Liver (tissue), 9 donors: Measurements from ENCODE around the gene NAPEPLD. TPM values are rescaled to one million over a fixed set of nuclear protein-coding genes. Genes with fewer than 3 reads are reported as not detected.

Experiments used
- DNase-seq: peaks from one replicate; pipeline ENCODE4 v3.0.0-alpha.2; 2017; ENCODE audit warnings: low spot score
- H3K27ac ChIP-seq, 2 donors: one replicate each; pipeline ENCODE4 v1.7.0; 2013; ENCODE audit warnings: inconsistent platforms in 2 of 2, low read length in 2 of 2, control low read depth in 1 of 2, low read depth in 1 of 2, mild to moderate bottlenecking in 1 of 2
- H3K27me3 ChIP-seq, 4 donors: one replicate each; pipeline versions ENCODE4 v1.6.1 to v1.7.0; 2013; ENCODE audit warnings: low read length in 3 of 4, inconsistent platforms in 1 of 4, mild to moderate bottlenecking in 1 of 4, moderate library complexity in 1 of 4; ENCODE audit not compliant: control insufficient read depth in 4 of 4, insufficient read depth in 4 of 4
- H3K36me3 ChIP-seq, 4 donors: one replicate each; pipeline versions ENCODE4 v1.6.1 to v1.7.0; 2013; ENCODE audit warnings: low read length in 3 of 4, mild to moderate bottlenecking in 3 of 4, low read depth in 1 of 4, moderate library complexity in 1 of 4; ENCODE audit not compliant: control insufficient read depth in 4 of 4, insufficient read depth in 3 of 4
- H3K4me1 ChIP-seq, 4 donors: one replicate each; pipeline versions ENCODE4 v1.6.1 to v1.7.0; 2013; ENCODE audit warnings: low read length in 3 of 4, mild to moderate bottlenecking in 3 of 4, moderate library complexity in 1 of 4; ENCODE audit not compliant: control insufficient read depth in 4 of 4, insufficient read depth in 4 of 4
- H3K4me3 ChIP-seq, 3 donors: one replicate each; pipeline versions ENCODE4 v1.6.1 to v1.7.0; 2013; ENCODE audit warnings: low read length in 3 of 3, control low read depth in 1 of 3, low read depth in 1 of 3, mild to moderate bottlenecking in 1 of 3
- H3K9ac ChIP-seq, 2 donors: one replicate each; pipeline ENCODE4 v1.7.0; 2013; ENCODE audit warnings: low read length in 2 of 2, mild to moderate bottlenecking in 2 of 2, moderate library complexity in 2 of 2, control low read depth in 1 of 2, low read depth in 1 of 2
- H3K9me3 ChIP-seq, 4 donors: one replicate each; pipeline versions ENCODE4 v1.6.1 to v1.7.0; 2013; ENCODE audit warnings: low read length in 3 of 4; ENCODE audit not compliant: control insufficient read depth in 4 of 4
- ATF3 ChIP-seq: IDR thresholded peaks from 2 replicates; pipeline ENCODE4 v1.6.1; 2016; ENCODE audit warnings: antibody characterized with exemption
- EGR1 ChIP-seq, 2 donors: IDR thresholded peaks; 2 replicates each; pipeline ENCODE4 v1.6.1; 2016 to 2018; ENCODE audit warnings: antibody characterized with exemption in 2 of 2, low read depth in 2 of 2
- FOXA1 ChIP-seq: IDR thresholded peaks from 2 replicates; pipeline ENCODE4 v1.6.1; 2016; ENCODE audit warnings: antibody characterized with exemption
- FOXA2 ChIP-seq: IDR thresholded peaks from 2 replicates; pipeline ENCODE4 v1.6.1; 2016; ENCODE audit warnings: antibody characterized with exemption
- GABPA ChIP-seq, 2 donors: IDR thresholded peaks in 1 of 2; conservative IDR thresholded peaks in 1 of 2; 2 replicates each; pipeline ENCODE4 v1.6.1; 2016; ENCODE audit warnings: antibody characterized with exemption in 2 of 2, mild to moderate bottlenecking in 1 of 2, moderate library complexity in 1 of 2
- HNF4A ChIP-seq, 2 donors: conservative IDR thresholded peaks; 2 replicates each; pipeline ENCODE4 v1.6.1; 2016; ENCODE audit warnings: antibody characterized with exemption in 2 of 2, mild to moderate bottlenecking in 2 of 2
- HNF4G ChIP-seq: IDR thresholded peaks from 2 replicates; pipeline ENCODE4 v1.6.1; 2016; ENCODE audit warnings: antibody characterized with exemption
- NR2F2 ChIP-seq: IDR thresholded peaks from 2 replicates; pipeline ENCODE4 v1.6.1; 2016; ENCODE audit warnings: antibody characterized with exemption
- RAD21 ChIP-seq, 2 donors: IDR thresholded peaks; 2 replicates each; pipeline ENCODE4 v1.6.1; 2016; ENCODE audit warnings: antibody characterized with exemption in 2 of 2, mild to moderate bottlenecking in 2 of 2
- REST ChIP-seq: IDR thresholded peaks from 2 replicates; pipeline ENCODE4 v1.6.1; 2016; ENCODE audit warnings: antibody characterized with exemption, mild to moderate bottlenecking
- RXRA ChIP-seq, 2 donors: IDR thresholded peaks; 2 replicates each; pipeline ENCODE4 v1.6.1; 2017 to 2018; ENCODE audit warnings: antibody characterized with exemption in 2 of 2, mild to moderate bottlenecking in 1 of 2
- SP1 ChIP-seq: IDR thresholded peaks from 2 replicates; pipeline ENCODE4 v1.6.1; 2018; ENCODE audit warnings: antibody characterized with exemption, mild to moderate bottlenecking
- TAF1 ChIP-seq: conservative IDR thresholded peaks from 2 replicates; pipeline ENCODE4 v1.6.1; 2016; ENCODE audit warnings: antibody characterized with exemption, mild to moderate bottlenecking
- YY1 ChIP-seq: IDR thresholded peaks from 2 replicates; pipeline ENCODE4 v1.6.1; 2016; ENCODE audit warnings: antibody characterized with exemption, mild to moderate bottlenecking
- WGBS: extraction: QIAGEN DNeasy Blood & Tissue Kit; methylation state at CpG from one replicate; pipeline ENCODE4 v1.1.7; 2013; 5-methylcytosine and 5-hydroxymethylcytosine counted together
- polyA plus RNA-seq, 2 donors: library from polyadenylated mRNA; stranded (reverse) in 1 of 2; unstranded in 1 of 2; fragments of 200-250 nt in 1 of 2; fragments of >200 nt in 1 of 2; fragmentation: Nextera tagmentation in 1 of 2; extraction: Ambion mirVana in 1 of 2; gene quantifications; one replicate each; pipeline versions ENCODE4 v1.2.1 to v1.2.3, GENCODE V29; 2013 to 2015
- total RNA-seq, 2 donors: library from RNA; depleted of rRNA; stranded (reverse); fragments of >200 nt; gene quantifications; one replicate each; pipeline ENCODE4 v1.2.3, GENCODE V29; 2014
- TF ChIP-seq, protein P1 (sequence below): IDR thresholded peaks from 2 replicates; pipeline ENCODE4 v1.6.1; 2016; ENCODE audit warnings: antibody characterized with exemption
- TF ChIP-seq, protein P2 (sequence below): IDR thresholded peaks from 2 replicates; pipeline ENCODE4 v1.6.1; 2016; ENCODE audit warnings: antibody characterized with exemption
- TF ChIP-seq, protein P3 (sequence below): fragments of 150-350 bp; IDR thresholded peaks from 2 replicates; pipeline ENCODE4 v1.5.1; 2017; ENCODE audit warnings: improper control_type of control experiment, low read depth, low read length; ENCODE audit not compliant: missing input control
- donor health status: healthy.
- donor health status: healthy.
- donor health status: healthy.
- donor health status: healthy.
- donor health status: healthy.

NAPEPLD gene
- total and polyA plus RNA-seq, 4 donors = 4.4 to 31.9 (median 18.2) TPM

- no peak overlapping the region for H3K4me3 ChIP-seq
- H3K4me1 ChIP-seq = no peaks in the 10 kb centered on the region
- no peaks in the 10 kb centered on the region for H3K27me3 ChIP-seq
- no peak overlapping the region for H3K27ac ChIP-seq
- H3K36me3 ChIP-seq = peaks cover 0 to 27% (median 21%) of the 10 kb centered on the region in 4 donors
- TF ChIP-seq EGR1 (IDR thresholded peaks at IDR 0.05; ENCODE audit: low read depth in 2 of 2) (no peak), NR2F2 (no peak), RXRA (IDR thresholded peaks at IDR 0.05) (no peak), HNF4A (conservative IDR thresholded peaks at IDR 0.05) (no peak), GABPA (IDR thresholded peaks at IDR 0.05 in 1 of 2, conservative IDR thresholded peaks at IDR 0.05 in 1 of 2) (no peak), FOXA2 (no peak), YY1 (no peak), ATF3 (no peak), TAF1 (no peak), HNF4G (no peak), SP1 (no peak), REST (no peak)
- TF ChIP-seq, protein P1, sequence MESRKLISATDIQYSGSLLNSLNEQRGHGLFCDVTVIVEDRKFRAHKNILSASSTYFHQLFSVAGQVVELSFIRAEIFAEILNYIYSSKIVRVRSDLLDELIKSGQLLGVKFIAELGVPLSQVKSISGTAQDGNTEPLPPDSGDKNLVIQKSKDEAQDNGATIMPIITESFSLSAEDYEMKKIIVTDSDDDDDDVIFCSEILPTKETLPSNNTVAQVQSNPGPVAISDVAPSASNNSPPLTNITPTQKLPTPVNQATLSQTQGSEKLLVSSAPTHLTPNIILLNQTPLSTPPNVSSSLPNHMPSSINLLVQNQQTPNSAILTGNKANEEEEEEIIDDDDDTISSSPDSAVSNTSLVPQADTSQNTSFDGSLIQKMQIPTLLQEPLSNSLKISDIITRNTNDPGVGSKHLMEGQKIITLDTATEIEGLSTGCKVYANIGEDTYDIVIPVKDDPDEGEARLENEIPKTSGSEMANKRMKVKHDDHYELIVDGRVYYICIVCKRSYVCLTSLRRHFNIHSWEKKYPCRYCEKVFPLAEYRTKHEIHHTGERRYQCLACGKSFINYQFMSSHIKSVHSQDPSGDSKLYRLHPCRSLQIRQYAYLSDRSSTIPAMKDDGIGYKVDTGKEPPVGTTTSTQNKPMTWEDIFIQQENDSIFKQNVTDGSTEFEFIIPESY = no peak
- TF ChIP-seq, protein P2, sequence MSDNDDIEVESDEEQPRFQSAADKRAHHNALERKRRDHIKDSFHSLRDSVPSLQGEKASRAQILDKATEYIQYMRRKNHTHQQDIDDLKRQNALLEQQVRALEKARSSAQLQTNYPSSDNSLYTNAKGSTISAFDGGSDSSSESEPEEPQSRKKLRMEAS = no peak
- TF ChIP-seq, protein P3, sequence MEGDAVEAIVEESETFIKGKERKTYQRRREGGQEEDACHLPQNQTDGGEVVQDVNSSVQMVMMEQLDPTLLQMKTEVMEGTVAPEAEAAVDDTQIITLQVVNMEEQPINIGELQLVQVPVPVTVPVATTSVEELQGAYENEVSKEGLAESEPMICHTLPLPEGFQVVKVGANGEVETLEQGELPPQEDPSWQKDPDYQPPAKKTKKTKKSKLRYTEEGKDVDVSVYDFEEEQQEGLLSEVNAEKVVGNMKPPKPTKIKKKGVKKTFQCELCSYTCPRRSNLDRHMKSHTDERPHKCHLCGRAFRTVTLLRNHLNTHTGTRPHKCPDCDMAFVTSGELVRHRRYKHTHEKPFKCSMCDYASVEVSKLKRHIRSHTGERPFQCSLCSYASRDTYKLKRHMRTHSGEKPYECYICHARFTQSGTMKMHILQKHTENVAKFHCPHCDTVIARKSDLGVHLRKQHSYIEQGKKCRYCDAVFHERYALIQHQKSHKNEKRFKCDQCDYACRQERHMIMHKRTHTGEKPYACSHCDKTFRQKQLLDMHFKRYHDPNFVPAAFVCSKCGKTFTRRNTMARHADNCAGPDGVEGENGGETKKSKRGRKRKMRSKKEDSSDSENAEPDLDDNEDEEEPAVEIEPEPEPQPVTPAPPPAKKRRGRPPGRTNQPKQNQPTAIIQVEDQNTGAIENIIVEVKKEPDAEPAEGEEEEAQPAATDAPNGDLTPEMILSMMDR = no peak
- WGBS = 93% methylated on average over 1 of the region's 1 CpG
- no peak overlapping the region for H3K9ac ChIP-seq
- no peak for DNase-seq
- H3K9me3 ChIP-seq = no peaks in the 10 kb centered on the region
Observed at GRCh38 chr7:103120362-103120761, 28.5 kb downstream of the NAPEPLD start.

DNA sequence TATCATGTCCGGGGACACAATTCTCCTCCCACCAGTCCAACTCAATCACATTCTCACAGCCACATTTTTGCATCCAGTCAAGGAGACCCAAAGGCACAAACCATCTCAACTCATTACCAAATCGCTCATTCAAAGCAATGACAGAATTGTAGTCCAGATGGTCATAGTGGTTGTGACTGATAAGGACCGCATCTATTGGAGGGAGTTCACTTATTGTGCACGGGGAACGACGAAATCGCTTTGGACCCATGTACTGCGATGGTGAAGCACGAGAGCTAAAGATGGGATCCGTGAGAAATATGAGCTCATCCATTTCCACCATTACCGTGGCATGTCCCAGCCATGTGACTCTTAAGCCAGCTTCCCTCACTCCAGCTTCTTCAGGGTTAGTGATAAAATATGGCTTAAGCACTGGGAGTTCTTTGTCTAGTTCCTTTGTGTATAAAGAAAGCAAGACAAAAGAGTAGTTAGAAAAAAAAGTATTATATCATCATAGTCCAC, 29.1 kb downstream of the NAPEPLD start:
- WGBS = 99% methylated on average over 11 of the region's 11 CpGs
- H3K9me3 ChIP-seq = no peaks in the 10 kb centered on the region
- DNase-seq = no peak
- peaks cover 0 to 31% (median 21%) of the 10 kb centered on the region in 4 donors for H3K36me3 ChIP-seq
- no peak overlapping the region for H3K27ac ChIP-seq
- H3K4me1 ChIP-seq = no peaks in the 10 kb centered on the region
- H3K27me3 ChIP-seq = no peaks in the 10 kb centered on the region
- no peak overlapping the region for H3K9ac ChIP-seq
- no peak overlapping the region for H3K4me3 ChIP-seq
- TF ChIP-seq REST = no peak
- TF ChIP-seq, protein P3 = no peak
- TF ChIP-seq RXRA (IDR thresholded peaks at IDR 0.05) = no peak
- TF ChIP-seq HNF4G = no peak
- TF ChIP-seq, protein P2 = no peak
- no peak for TF ChIP-seq ATF3
- no peak for TF ChIP-seq RAD21 (IDR thresholded peaks at IDR 0.05)
- TF ChIP-seq EGR1 (IDR thresholded peaks at IDR 0.05; ENCODE audit: low read depth in 2 of 2) = no peak
- TF ChIP-seq FOXA1 = no peak
